Fibroblast of the aortic adventitia (primary cell): ENCODE measurements around the gene RASIP1. TPM values are rescaled to one million over a fixed set of nuclear protein-coding genes. Genes with fewer than 3 reads are reported as not detected.

ENCODE experiments used
- DNase-seq: peaks from one replicate; pipeline ENCODE4 v3.0.0-alpha.2; 2010; ENCODE audit warnings: low read depth
- H3K4me3 ChIP-seq: 2 replicates; pipeline ENCODE4 v1.5.1; 2011; ENCODE audit warnings: low read depth, mild to moderate bottlenecking, control low read depth, low read length, moderate library complexity
- CTCF ChIP-seq: IDR thresholded peaks from 2 replicates; pipeline ENCODE4 v1.5.1; 2011; ENCODE audit warnings: mild to moderate bottlenecking, low read length, control low read depth, inconsistent platforms; ENCODE audit not compliant: insufficient read depth
- total RNA-seq: library from RNA; depleted of rRNA; stranded (reverse); fragments of >200 nt; gene quantifications from 2 replicates; pipeline ENCODE4 v1.2.3, GENCODE V29; 2012; ENCODE audit warnings: low replicate concordance

RASIP1 gene
- total RNA-seq, 1 donor, result 0.45 TPM

DNA sequence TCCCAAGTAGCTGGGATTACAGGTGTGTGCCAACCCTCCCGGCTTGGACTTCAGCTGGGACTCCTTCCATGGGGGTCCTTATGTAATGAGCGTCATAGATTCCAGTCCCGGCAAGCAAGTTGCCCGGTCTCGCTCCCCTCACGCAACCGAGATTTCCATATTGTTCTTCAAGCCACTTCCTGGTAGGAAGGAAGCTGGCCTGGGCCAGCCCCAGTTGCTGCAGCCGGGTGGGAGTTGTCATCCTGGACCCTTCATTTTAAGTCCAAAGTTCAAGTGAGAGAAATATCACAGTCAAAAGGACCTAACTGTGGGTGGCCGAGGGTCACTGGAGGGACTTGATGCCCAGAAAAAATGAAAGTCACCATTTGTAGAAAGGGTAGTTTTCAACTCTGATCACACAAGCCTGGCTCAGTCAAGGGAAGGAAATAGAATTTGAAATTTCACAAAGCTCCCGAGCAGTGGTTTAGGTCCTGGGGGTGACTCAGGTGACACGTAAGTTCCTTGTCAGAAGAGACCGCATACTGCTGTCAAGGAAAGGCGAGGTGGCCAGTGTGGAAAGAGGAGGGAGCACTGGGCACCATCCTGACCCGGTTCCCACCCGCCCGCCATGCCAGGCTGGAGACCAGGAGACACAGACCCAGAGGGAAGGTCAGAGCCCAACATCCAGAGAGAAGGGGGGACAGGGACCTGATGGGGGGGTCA lies 20.2 kb upstream of the RASIP1 start:
- no peak for DNase-seq
- H3K4me3 ChIP-seq, result no peak overlapping the region

GRCh38 chr19:48757741-48758144 lies 17.3 kb upstream of the RASIP1 start:
- DNase-seq, result no peak
- no peak overlapping the region for H3K4me3 ChIP-seq
- no peak for TF ChIP-seq CTCF

More for the DNA sequence above, 20.2 kb upstream of the RASIP1 start:
- TF ChIP-seq CTCF, result no peak

- no peak for TF ChIP-seq CTCF
- DNase-seq, result no peak
- H3K4me3 ChIP-seq, result no peak overlapping the region
Observed at GRCh38 chr19:48757089-48757675, 16.8 kb upstream of the RASIP1 start.

DNA sequence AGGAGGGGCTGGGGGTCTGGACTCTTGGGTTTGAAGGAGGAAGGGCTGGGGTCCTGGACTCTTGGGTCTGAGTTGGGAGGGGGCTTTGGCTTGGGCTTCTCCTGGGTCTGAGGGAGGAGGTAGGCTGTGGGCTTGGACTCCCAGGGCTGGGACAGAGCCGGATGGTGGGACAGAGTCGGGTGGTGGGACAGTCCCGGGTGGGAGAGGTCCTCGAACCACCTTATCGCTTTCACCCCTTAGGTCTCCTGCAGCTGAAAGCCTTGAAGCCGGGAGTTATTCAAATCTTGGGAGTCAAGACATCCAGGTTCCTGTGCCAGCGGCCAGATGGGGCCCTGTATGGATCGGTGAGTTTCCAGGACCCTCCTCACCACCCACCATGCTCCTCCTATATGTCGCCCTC lies 16.3 kb upstream of the RASIP1 start:
- no peak for TF ChIP-seq CTCF
- DNase-seq, result no peak
- no peak overlapping the region for H3K4me3 ChIP-seq

GRCh38 chr19:48756212-48756611 lies 15.8 kb upstream of the RASIP1 start:
- TF ChIP-seq CTCF, result no peak
- DNase-seq, result no peak
- H3K4me3 ChIP-seq, result no peak overlapping the region

DNA sequence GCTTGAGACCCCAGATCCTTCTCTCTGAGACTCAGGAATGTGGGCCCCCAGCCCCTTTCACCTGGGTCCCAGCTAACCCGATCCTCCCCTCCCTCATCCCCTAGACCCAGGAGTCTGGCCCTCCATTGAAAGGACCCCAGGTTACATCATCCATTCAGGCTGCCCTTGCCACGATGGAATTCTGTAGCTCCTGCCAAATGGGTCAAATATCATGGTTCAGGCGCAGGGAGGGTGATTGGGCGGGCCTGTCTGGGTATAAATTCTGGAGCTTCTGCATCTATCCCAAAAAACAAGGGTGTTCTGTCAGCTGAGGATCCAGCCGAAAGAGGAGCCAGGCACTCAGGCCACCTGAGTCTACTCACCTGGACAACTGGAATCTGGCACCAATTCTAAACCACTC lies 15.4 kb upstream of the RASIP1 start:
- no peak for TF ChIP-seq CTCF
- H3K4me3 ChIP-seq, result no peak overlapping the region
- no peak for DNase-seq

- TF ChIP-seq CTCF, result no peak
- no peak within 1 kb of the TSS for H3K4me3 ChIP-seq
- no peak for DNase-seq
Observed at GRCh38 chr19:48755084-48755641, 14.8 kb upstream of the RASIP1 start, which contains the start of gene FGF21. TSS of gene FGF21 (plus strand) at chr19:48755524. CDS start at chr19:48756237, 713 bp downstream.
